GM10847 (cell line): ENCODE measurements around the gene NRL.

ENCODE experiments used
- POLR2A ChIP-seq: IDR thresholded peaks from 2 replicates; pipeline ENCODE4 v1.6.1; 2011; ENCODE audit not compliant: insufficient read length; ENCODE audit errors: extremely low read depth

NRL gene

DNA sequence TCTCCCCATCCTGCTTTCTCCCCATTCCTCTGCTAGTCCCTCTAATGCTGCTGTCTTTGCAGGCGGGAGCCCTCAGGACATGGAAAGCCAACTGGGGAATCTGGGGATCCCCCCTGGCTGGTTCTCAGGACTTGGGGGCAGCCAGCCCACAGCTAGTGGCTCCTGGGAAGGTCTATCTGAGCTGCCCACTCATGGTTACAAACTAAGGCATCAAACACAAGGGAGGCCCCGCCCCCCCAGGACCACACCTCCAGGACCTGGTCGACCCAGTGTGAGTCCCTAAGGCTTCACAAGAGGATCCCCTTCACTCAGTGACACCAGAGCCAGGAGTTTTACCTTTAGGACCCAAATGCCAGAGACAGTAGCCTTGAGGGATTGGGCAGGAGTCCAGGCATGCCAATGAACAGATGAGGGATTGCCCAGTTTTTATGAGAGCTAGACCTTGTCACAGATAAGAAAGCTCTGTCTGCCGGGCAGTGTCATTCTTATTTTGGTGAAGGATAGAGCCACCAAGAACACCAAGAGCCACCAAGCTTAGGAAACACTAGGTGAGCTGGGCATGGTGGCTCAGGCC, 51.4 kb downstream of the NRL start:
- no peak for TF ChIP-seq POLR2A

DNA sequence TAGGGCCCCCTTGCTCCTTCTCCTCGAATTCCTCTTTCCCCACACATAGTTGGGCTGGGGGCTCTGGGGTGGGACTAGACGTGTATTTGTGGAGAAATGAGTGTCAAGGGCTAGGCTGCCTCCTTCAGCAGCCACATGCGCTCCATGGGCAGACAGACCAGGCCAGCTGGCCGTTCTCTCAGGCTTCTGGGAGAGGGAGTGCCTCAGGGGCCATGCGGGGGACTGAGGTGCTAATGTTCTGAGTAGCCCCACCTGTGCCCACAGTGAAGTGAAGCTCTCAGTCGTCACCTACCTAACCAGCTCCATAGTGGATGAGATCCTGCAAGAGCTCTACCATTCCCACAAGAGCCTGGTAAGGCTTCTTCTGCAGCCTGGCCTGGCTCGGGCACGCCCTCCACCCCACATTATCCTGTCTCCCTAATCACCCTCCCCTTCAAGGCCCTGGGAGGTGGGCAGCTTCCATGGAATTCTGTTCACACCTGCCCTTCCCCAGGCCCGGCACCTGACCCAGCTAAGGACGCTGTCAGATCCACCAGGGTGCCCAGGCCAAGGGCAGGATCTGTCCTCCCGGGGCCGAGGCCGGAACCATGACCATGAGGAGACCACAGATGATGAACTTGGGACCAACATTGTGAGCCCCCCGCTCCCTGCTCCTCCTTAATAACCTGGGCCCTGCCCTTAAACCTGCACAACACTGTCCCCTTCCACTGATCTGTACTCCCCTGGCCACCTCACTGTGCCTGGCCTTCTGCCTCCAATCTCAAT, 52.4 kb downstream of the NRL start:
- TF ChIP-seq POLR2A: no peak

DNA sequence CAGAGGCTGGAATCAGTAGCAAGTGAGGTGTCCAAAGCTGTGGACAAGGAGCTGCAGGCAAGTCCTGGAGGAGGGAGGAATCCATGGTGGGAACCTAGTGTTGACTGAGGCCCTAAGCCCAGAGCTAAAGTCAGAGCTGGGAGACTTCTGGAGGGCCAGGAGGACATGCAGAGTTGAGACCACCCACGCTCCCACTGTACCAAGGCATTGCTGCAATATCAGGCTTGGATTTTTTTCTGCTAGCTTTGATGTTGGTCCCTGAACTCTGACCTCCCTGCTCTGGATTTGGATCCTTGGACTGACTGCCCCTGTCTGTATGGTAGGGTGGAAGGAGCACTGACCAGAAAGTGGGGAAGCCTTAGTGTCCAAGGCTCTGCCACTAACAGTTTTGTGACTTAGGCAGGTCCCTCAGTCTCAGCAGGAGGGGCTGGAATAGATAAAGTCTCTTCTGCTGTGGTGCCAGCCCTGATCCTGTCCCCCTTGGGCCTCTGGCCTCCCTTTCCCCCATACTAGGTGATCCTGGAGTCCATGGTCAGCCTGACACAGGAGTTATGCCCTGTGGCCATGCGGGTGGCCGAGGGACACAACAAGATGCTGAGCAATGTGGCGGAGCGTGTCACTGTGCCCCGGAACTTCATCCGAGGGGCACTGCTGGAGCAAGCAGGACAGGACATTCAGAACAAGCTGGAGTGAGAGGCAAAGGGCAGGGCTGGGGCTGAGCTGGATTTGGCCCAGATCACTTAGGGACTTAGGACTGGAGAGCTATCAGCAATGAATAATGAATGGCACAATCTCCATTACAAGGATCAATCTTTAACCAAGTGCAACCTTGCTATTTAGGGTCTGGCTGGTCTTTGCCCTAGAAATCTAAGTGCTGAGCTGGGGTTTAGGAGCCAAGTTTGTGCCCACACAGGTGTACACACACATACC, 53.5 kb downstream of the NRL start:
- no peak for TF ChIP-seq POLR2A

DNA sequence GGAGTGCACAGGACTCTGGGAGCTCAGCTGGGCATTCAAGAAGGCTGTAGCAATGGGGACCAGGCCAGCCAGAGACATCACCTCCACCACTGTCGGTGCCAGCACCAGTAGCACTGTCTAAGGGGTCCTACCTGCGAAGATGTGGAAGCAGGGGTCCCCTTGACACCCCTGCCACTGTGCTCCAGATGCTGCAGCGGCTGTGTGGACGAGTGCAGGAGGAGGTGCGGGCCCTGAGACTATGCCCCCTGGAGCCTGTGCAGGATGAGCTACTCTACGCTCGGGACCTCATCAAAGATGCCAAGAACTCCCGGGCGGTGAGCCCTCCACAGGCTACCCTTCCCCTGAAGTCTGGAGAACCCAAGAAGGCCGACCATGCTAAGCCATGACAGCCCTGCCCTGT, 54.3 kb downstream of the NRL start:
- no peak for TF ChIP-seq POLR2A

DNA sequence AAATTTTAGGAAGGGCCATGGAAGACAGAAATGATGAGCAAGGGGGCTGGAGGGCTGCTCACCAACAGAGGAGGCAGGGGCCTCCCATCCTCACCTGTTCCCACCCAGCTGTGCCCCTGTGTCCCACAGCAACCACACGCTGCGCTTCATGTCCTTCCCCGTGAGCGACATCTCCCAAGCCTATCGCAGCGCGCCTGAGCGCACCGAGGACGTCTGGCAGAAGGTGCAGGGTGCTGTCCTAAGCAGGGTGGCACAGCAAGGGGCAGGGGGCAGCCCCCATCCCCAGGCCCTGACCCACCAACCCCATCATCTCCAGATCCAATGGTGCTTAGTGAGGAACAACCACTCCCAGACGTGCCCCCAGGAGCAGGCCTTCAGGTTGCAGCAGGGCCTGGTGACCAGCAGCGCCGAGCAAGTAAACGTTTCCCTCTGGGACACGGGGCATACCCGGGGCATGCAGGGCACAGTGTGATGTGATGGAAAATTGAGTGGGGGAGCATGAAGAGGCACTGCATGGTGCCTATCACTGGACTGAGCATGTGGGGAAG, 54.8 kb downstream of the NRL start:
- no peak for TF ChIP-seq POLR2A

DNA sequence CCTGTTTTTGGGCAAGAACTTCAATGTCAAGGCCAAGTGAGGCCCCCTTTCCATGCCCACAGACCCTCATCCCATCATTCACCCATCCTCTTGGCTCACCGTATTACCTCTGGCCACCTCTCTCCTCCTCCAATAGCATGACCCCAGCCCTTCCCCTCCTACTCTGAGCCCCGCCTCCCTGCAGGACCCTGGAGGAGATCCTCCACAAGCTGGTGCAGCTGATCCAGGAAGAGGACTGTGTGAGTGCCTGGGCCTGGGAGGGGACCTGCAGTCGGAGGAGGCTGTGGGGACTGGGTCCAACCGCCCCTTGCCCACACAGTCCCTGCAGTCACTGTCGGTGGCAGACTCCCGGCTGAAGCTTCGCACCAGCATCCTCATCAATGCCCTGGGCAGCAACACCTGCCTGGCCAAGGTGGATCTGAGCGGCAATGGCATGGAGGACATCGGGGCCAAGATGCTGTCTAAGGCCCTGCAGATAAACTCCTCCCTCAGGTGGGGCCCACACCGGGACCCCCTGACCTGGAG, 55.7 kb downstream of the NRL start:
- no peak for TF ChIP-seq POLR2A

DNA sequence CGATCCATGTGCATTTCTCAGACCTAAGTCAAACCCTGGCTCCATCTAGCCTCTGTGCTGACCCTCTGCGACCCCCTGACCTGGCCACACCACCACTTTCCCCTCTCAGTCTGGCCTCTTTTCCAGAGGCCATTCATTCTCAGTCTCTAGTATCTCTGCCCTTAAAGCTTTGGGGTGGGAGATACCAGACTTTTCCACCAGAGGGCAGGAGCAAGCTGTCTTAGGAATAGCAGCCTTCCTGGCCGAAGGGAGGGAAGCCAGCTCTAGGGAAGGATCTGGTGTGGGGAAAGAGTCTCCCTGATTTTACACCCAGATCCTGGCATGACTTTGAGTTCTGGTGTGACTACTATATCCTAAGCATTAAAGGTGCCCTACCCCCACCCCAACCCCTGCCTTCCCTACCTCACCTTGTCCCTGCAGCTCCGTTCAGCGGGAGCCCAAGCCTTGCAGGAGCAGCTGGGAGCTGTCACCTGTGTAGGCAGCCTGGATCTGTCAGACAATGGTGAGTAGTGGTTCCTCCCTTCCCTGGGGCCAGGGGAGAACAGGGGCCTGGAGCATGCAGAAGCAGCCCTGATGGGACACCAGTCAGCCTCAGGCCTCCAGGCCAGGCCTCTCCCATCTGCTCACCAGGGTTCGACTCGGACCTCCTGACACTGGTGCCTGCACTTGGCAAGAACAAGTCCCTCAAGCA, 56.3 kb downstream of the NRL start:
- TF ChIP-seq POLR2A: no peak

DNA sequence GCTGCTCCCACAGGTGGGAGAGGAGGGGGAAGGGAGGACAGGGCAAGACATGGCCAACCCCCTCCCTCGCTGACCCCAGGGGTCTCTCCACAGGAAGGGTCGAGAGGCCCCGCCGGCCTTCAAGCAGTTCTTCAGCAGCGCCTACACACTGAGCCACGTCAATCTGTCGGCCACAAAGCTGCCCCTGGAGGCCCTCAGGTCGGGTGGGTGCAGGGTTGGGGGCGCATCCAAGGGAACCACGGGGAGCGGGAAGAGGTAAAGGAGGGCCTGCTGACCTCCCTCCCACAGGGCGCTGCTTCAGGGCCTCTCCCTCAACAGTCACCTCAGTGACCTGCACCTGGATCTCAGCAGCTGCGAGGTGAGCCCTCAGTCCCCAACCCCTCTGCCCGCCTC, 56.9 kb downstream of the NRL start:
- no peak for TF ChIP-seq POLR2A

- TF ChIP-seq POLR2A: no peak
Observed at GRCh38 chr14:24057271-24057670, 57.5 kb downstream of the NRL start.

- TF ChIP-seq POLR2A: no peak
Observed at GRCh38 chr14:24056800-24057184, 58.0 kb downstream of the NRL start.

DNA sequence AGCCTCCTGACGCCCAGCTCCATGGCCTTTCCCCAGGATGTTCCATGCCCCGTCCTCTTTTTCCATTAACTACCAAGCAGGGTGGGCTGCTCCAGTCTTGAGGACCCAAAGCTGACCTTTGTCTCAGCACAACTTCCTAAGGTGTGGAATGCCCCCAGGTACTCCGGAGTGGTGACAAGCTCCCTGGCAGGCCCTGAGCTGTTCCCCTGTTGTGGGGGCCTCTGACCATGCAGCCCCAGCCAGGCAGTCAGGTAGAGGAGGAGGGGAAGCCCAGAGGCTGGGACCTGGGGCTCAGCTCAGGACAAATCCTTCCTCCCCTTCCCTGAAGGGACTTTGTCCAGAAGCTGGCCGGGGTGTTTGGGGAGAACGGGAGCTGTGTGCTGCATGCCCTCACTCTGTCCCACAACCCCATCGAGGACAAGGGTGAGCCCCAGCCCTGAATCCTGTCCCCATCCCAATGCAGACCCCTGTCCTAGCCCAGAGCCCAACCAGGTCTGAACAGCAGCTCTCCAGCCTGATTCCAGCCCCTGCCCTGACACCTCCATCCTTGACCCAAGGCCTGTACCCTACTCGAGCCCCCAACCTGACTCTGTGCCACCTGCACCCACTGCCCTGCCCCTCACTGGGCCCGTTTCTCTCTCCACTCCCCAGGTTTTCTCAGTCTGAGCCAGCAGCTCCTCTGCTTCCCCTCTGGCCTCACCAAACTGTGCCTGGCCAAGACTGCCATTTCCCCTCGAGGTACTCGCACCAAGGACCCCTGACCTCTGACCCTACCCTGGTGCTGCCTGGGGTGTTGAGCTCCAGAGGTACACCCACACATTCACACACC, 58.6 kb downstream of the NRL start:
- TF ChIP-seq POLR2A: no peak

DNA sequence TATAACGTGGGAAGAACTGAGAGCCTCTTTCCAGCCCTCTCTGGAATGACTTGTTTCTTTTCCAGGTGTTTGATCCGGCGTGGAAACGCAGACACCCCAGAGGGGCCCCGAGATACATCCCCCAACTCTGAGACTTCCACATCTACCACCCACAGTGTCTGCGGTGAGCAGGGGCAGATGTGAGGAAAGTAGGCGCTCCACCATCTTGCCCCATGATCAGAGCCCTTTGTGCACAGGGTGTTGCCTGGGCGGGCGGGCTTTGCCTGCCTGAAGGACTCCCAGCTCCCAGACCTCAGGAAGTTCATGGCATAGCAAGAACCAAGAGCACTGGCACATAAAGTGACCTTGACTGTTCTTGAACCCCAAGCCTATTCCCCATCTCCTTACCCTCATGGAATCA, 60.1 kb downstream of the NRL start:
- TF ChIP-seq POLR2A: no peak

DNA sequence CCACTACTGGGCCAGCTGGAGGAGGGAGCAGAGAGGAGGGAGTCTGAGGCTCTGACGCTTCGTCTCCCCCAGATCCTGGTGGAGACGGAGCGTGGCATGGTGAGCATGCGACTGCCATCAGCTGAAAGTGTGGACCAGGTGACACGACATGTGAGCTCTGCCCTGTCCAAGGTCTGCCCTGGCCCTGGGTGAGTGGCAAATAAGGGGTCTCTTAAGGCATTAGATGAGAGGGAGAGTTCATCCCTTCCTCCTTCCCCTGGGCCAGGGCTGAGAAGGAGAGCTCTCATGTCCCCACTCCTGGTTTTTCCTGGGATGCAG, 60.5 kb downstream of the NRL start:
- no peak for TF ChIP-seq POLR2A
